Prostate gland (tissue), 2 donors: ENCODE data around the gene GPM6B. TPM values are rescaled to one million over a fixed set of nuclear protein-coding genes. Genes with fewer than 3 reads are reported as not detected.

Experiments used
- DNase-seq: peaks from one replicate; pipeline ENCODE4 v3.0.0-alpha.2; 2019; ENCODE audit warnings: low spot score
- H3K27ac ChIP-seq, 2 donors: fragments of 200-600 bp; sonication (generic); 2 replicates each; pipeline ENCODE4 v1.5.1; 2017 to 2019
- H3K27me3 ChIP-seq: fragments of 200-600 bp; sonication (generic); replicated peaks from 2 replicates; pipeline ENCODE4 v1.5.1; 2019; ENCODE audit not compliant: insufficient read depth
- H3K36me3 ChIP-seq, 2 donors: fragments of 200-600 bp; sonication (generic); 1 replicate in 1 of 2; 2 replicates in 1 of 2; pipeline versions ENCODE4 v1.5.1 to v1.8.1; 2017 to 2019
- H3K4me1 ChIP-seq: fragments of 200-600 bp; sonication (generic); replicated peaks from 2 replicates; pipeline ENCODE4 v1.5.1; 2019
- H3K4me3 ChIP-seq, 2 donors: fragments of 200-600 bp; sonication (generic); 2 replicates each; pipeline ENCODE4 v1.5.1; 2017 to 2019
- H3K9me3 ChIP-seq: fragments of 200-600 bp; sonication (generic); 2 replicates; pipeline ENCODE4 v1.5.1; 2017
- CTCF ChIP-seq, 4 experiments: fragments of 200-600 bp in 2 of 4; fragments of 450-650 bp in 2 of 4; sonication (generic) in 2 of 4; IDR thresholded peaks; 1 replicate in 3 of 4; 2 replicates in 1 of 4; pipeline ENCODE4 v1.5.1; 2016 to 2019; ENCODE audit warnings: antibody characterized with exemption in 4 of 4, mild to moderate bottlenecking in 2 of 4, moderate library complexity in 2 of 4
- POLR2A ChIP-seq: fragments of 450-650 bp; IDR thresholded peaks from one replicate; pipeline ENCODE4 v1.6.1; 2016; ENCODE audit warnings: antibody characterized with exemption, mild to moderate bottlenecking
- POLR2AphosphoS5 ChIP-seq: sonication (generic); formaldehyde crosslinking; IDR thresholded peaks from one replicate; pipeline ENCODE4 v1.6.1; 2017; ENCODE audit warnings: antibody characterized with exemption
- WGBS: methylation state at CpG from one replicate; pipeline ENCODE4 v1.1.5; 2018; 5-methylcytosine and 5-hydroxymethylcytosine counted together
- intact Hi-C: fragments of 100-400 bp; cut with DNase I; formaldehyde crosslinking; loops from one replicate; pipeline ENCODE4 v1.14.2; 2022
- total RNA-seq, 2 donors: library from RNA; depleted of rRNA; stranded (reverse); fragments of >200 nt; gene quantifications; one replicate each; pipeline ENCODE4 v1.1.0, GENCODE V29; 2016

The GPM6B gene
- total RNA-seq, 2 donors from 2014 or later, result 10.1 to 12.3 TPM

GRCh38 chrX:13755254-13755653 is 61.6 kb downstream of the GPM6B start:
- Histone ChIP-seq H3K27me3 (no peaks in the 10 kb centered on the region), H3K27ac (no peak overlapping the region), H3K36me3 (no peaks in the 10 kb centered on the region), H3K4me1 (no peaks in the 10 kb centered on the region), H3K4me3 (no peak overlapping the region), H3K9me3 (no peaks in the 10 kb centered on the region)
- no peak for DNase-seq
- intact Hi-C loops, result no loop called here
- TF ChIP-seq POLR2A, result no peak
- no peak for TF ChIP-seq CTCF (IDR thresholded peaks at IDR 0.05)
- TF ChIP-seq POLR2AphosphoS5, result no peak
- WGBS, result 31% methylated on average over 1 of the region's 1 CpG

- Histone ChIP-seq H3K9me3 (no peaks in the 10 kb centered on the region), H3K36me3 (no peaks in the 10 kb centered on the region), H3K4me1 (no peaks in the 10 kb centered on the region), H3K27ac (no peak overlapping the region), H3K27me3 (no peaks in the 10 kb centered on the region), H3K4me3 (no peak overlapping the region)
- intact Hi-C loops, result loop anchor here (5.0 kb wide), 1 partner anchor 278 kb away; no protein-coding TSS in a partner anchor
- DNase-seq, result no peak
- no peak for TF ChIP-seq POLR2A
- no peak for TF ChIP-seq CTCF (IDR thresholded peaks at IDR 0.05)
- TF ChIP-seq POLR2AphosphoS5, result no peak
- 89% methylated on average over 1 of the region's 1 CpG for WGBS
Observed at GRCh38 chrX:13754765-13755164, 62.1 kb downstream of the GPM6B start.

- Histone ChIP-seq H3K9me3 (no peaks in the 10 kb centered on the region), H3K27ac (peak overlapping the region in 1 of 2 donors; percentile 31), H3K36me3 (no peaks in the 10 kb centered on the region), H3K27me3 (no peaks in the 10 kb centered on the region), H3K4me3 (no peak overlapping the region), H3K4me1 (no peaks in the 10 kb centered on the region)
- TF ChIP-seq CTCF (IDR thresholded peaks at IDR 0.05) (no peak), POLR2AphosphoS5 (no peak), POLR2A (no peak)
- intact Hi-C loops, result loop anchor here (5.0 kb wide), 1 partner anchor 280 kb away; no protein-coding TSS in a partner anchor
- no peak for DNase-seq
- 66% methylated on average over 3 of the region's 3 CpGs for WGBS
Observed at GRCh38 chrX:13752646-13753045, 64.2 kb downstream of the GPM6B start.

GRCh38 chrX:13752141-13752540 is 64.8 kb downstream of the GPM6B start:
- no peaks in the 10 kb centered on the region for H3K36me3 ChIP-seq
- H3K4me3 ChIP-seq, result no peak overlapping the region
- no peaks in the 10 kb centered on the region for H3K9me3 ChIP-seq
- no peak for TF ChIP-seq POLR2AphosphoS5
- no peak for TF ChIP-seq CTCF (IDR thresholded peaks at IDR 0.05)
- no peak for TF ChIP-seq POLR2A
- 45% methylated on average over 3 of the region's 3 CpGs for WGBS
- no peak for DNase-seq
- H3K27ac ChIP-seq, result peak overlapping the region in 1 of 2 donors; percentile 48
- H3K4me1 ChIP-seq, result no peaks in the 10 kb centered on the region
- intact Hi-C loops, result loop anchor here (5.0 kb wide), 1 partner anchor 280 kb away; no protein-coding TSS in a partner anchor
- H3K27me3 ChIP-seq, result no peaks in the 10 kb centered on the region

GRCh38 chrX:13750812-13751211 is 66.1 kb downstream of the GPM6B start:
- Histone ChIP-seq H3K36me3 (no peaks in the 10 kb centered on the region), H3K27ac (peak overlapping the region in 1 of 2 donors; percentile 48), H3K27me3 (no peaks in the 10 kb centered on the region), H3K4me3 (no peak overlapping the region), H3K4me1 (no peaks in the 10 kb centered on the region), H3K9me3 (no peaks in the 10 kb centered on the region)
- TF ChIP-seq CTCF (IDR thresholded peaks at IDR 0.05), result no peak
- no peak for TF ChIP-seq POLR2A
- TF ChIP-seq POLR2AphosphoS5, result no peak
- intact Hi-C loops, result loop anchor here (5.0 kb wide), 1 partner anchor 281 kb away; no protein-coding TSS in a partner anchor
- no peak for DNase-seq
